DOHH2 (cell line): ENCODE data around the gene GPR62.

Source experiments
- EZH2phosphoT487 ChIP-seq: fragments of 200-600 bp; sonication (generic); IDR thresholded peaks from 2 replicates; pipeline ENCODE4 v1.6.1; 2017; ENCODE audit warnings: borderline replicate concordance, mild to moderate bottlenecking, antibody characterized with exemption, low read length, moderate library complexity, mixed read lengths
- TF ChIP-seq, protein P1 (sequence below): fragments of 200-600 bp; sonication (generic); IDR thresholded peaks from one replicate; pipeline ENCODE4 v1.5.1; 2014; ENCODE audit warnings: antibody characterized with exemption, mild to moderate bottlenecking, low read depth, low read length; ENCODE audit not compliant: poor library complexity, severe bottlenecking

DNA sequence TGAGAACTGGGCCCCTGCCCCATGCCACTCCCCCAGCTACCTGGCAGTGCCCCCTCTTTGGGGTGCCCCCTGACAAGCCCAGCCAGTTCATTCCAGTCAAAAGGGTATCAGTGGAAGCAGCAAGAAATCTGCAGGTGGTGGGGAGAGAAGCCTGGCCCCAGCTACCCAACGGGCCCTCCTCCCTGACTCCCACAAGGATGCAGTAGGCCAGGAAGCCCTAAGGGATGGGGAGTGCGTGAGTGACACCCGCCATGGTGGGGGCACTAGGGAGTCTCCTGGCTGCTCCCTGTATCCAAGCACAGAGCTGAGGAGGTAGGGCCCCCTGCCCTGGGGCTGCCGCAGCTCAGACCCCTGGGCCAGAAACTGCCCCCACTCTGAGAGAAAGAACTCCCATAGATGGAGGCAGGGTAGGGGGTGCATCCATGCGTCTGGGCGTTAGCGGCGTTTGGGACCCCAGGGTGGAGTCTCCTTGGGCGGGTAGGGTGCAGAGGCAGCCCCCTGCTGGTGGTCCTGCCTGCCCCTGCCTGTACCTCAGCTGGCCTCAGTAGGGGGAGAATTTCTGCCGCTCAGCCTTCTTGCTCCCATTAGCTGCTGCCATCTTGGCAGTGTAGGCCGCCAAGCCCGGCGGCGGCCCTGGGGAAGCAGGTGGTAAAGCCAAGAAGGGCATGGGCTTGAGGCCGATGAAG is 2.5 kb downstream of the GPR62 start:
- TF ChIP-seq, protein P1, sequence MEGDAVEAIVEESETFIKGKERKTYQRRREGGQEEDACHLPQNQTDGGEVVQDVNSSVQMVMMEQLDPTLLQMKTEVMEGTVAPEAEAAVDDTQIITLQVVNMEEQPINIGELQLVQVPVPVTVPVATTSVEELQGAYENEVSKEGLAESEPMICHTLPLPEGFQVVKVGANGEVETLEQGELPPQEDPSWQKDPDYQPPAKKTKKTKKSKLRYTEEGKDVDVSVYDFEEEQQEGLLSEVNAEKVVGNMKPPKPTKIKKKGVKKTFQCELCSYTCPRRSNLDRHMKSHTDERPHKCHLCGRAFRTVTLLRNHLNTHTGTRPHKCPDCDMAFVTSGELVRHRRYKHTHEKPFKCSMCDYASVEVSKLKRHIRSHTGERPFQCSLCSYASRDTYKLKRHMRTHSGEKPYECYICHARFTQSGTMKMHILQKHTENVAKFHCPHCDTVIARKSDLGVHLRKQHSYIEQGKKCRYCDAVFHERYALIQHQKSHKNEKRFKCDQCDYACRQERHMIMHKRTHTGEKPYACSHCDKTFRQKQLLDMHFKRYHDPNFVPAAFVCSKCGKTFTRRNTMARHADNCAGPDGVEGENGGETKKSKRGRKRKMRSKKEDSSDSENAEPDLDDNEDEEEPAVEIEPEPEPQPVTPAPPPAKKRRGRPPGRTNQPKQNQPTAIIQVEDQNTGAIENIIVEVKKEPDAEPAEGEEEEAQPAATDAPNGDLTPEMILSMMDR, result no peak
- no peak for TF ChIP-seq EZH2phosphoT487
